HCEC 1CT (cell line): Measurements from ENCODE around the gene KIAA1755.

Experiments
- DNase-seq: peaks from one replicate; pipeline ENCODE4 v3.0.0-alpha.2; 2017

Gene KIAA1755

DNA sequence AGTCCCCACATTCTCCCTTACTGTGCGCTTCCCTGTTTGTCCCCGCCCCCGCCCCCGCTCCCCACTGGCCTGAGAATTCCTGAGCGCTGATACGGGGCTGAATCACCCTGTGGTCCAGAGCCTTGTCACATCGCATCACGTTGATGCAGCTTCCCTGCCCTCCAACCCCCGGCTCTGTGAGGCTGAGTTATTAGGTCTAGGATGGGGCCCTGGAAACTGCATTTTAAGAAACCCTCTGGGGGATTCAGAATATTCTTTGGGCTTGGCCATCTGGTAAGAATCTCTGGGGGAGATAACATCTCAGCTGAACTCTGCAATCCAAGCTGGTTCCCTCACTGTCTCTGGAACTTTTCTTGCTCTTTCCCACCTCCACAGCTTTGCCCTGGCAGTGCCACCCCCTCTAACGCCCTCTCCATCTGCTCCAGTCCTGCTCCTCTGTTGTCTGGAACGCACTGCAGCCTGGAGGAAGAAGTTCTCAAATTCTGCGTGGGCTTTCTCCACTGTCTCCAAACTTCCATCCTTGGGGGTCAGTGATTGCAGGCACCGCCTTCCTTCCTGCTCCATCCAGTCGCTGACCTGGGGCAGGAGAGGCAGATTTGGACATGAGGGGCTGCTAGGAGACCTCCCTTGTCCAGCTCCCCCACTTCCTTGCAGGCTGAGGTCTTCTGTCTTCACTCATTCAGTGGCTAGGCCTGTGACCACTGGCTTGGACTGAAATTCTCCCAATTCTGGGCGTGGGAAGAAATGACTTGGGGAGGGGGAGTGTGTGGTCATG, 42.6 kb downstream of the KIAA1755 start:
- DNase-seq, result peak; percentile 94

DNA sequence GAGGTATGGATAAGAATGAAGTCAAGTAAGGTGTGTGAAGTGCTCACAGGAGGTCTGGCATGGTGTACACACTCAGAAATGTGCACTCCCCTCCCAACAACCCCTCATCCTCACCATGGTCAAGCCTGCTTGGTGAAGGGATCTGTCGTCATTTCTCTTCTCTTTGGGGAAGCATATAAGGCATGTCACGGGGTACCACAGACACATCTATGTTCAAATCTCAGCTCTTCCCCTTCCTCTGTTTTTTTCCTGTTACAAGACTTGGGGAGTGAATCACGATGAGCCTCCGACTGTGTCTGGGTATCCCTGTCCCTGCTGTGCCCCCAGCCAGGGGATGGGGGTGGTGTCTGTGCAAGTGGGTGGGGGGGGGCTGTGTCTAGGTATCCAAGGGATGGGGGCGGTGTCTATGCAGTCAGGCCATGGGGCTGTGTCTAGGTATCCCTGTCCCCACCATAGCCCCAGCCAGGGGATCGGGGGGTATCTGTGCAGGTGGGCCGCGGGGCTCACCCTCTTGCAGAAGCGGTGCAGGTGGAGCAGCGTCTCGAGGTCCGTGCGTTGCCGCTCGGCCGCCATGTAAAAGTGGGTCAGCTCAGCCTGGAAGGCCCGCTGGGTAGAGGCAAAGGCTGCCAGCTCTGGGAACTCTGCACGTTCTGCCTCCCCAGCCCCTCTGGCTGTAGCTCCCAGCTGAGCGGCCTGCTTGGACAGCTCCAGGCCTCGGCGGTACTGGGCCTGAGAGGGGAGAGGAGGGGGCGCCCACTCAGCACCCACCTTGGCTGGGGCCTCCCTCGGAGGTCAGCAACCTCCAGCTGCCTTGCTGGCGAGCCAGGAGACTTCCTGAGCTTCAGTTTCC, 43.6 kb downstream of the KIAA1755 start:
- DNase-seq, result no peak

DNA sequence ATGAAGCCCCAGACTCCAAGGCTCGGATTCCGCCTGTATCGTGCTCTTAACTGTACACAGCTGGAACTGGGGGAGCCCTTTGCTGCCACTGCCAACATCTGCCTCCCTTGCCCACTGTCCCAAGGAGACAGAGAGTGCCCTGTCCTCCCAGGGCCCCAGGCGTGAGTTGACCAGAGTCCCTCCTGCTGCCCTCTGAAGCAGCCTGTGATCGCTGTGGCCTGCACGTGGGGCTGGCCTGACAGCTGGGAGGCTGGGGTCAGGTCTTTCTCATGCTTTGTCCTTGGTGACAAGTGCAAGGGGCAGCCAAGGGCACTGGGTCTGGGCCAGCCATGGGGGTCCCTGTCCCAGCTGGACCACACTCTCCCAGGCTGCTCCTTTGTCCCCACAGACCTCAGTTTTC, 44.3 kb downstream of the KIAA1755 start:
- DNase-seq, result no peak

GRCh38 chr20:38215194-38216182, 45.0 kb downstream of the KIAA1755 start:
- DNase-seq, result no peak

- DNase-seq, result no peak
Observed at GRCh38 chr20:38214256-38215193, 46.0 kb downstream of the KIAA1755 start.

GRCh38 chr20:38213607-38213940, 47.0 kb downstream of the KIAA1755 start:
- no peak for DNase-seq

DNA sequence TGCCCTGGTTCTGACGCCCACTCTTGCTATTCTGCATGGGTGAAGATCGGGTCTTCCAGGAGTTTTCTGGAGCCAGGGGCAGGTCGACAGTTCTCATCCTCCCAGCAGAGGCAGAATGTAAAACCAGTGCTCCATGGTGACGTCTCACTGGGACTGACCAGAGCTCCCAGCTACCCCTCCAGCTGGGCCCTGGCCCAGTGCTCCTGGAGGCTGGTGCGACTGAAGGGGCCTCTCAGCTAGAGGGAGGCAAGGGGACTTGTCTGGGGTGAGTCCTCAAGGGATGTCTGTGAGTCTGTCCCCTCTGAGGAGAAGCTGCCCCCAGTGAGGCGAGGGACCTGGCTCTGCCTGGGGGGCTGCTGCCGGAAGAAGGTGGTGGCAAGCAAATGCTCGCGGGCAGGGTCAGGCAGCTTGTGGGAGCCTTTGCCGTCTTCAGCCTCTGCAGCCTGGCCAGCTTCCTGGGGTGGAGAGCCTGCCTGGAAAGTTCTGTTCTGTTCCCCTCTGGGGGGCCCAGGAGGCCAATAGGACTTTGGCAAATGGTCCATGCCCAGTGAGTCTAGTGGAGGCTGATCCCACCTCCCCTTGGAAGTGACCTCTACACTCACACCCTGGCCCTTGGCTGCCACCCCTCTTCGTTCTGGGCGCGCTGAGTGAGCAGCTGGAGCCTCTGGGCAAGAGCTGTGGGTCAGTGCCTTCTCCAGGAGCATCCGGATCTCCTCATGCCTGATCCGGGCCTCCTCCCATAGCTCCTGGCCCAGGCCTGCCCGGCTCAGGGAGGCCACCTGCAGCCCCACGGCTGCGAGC, 47.5 kb downstream of the KIAA1755 start:
- no peak for DNase-seq

- no peak for DNase-seq
Observed at GRCh38 chr20:38211200-38212097, 49.1 kb downstream of the KIAA1755 start.

- DNase-seq, result peak; percentile 53
Observed at GRCh38 chr20:38210741-38211140, 49.8 kb downstream of the KIAA1755 start.

DNA sequence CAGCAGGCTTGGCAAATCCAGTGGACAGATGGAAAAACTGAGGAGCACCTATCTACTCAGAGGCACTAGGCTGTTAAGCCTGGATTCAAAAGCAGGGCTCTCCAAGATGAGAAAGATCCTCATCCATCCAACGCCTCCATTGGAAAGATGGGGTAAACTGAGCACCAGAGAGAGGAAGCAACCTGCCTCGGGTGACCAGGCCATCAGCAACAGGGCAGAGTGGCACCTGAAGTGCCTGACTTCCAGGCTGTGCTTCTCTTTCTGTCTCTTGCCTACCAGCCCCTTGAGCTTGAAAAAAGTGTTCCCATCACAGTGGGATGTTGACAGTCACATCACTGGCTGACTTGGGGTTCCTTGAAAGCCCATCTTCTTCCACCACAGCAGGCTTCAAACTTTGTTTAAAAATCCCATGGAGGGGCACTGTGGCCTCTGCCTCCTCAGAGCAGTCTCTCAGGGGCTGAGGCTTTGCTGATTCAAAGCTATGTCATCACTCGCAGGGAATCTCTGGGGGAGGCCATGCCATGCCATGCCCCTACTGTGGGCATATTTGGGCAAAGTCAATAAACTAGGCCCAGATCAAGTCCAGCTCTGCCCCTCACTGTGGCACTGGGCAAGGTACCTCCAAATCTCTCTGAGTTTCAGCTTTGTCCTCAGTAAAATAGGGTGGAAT, 50.7 kb downstream of the KIAA1755 start:
- DNase-seq, result peak; percentile 13

GRCh38 chr20:38209054-38209675, 51.4 kb downstream of the KIAA1755 start:
- no peak for DNase-seq

DNA sequence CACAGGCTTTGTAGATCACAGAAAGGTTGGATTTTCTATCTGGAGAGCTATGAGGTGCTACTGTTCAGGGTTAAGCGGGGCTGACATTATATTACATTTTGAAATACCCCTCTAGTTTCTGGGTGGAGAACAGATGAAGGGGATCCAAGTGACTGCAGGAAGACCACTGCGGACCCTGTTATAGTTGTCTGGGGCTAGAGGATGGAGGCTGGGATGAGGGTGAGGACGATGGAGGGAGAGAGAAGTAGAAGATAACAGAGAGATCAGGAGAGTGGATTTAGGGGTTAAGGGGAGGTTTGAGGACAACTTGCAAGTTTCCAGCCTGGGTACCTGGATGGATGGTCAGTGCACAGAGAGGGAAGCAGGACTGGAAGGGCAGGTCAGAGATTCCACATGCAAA, 52.0 kb downstream of the KIAA1755 start:
- no peak for DNase-seq

GRCh38 chr20:38208088-38208487, 52.4 kb downstream of the KIAA1755 start:
- DNase-seq, result no peak

DNA sequence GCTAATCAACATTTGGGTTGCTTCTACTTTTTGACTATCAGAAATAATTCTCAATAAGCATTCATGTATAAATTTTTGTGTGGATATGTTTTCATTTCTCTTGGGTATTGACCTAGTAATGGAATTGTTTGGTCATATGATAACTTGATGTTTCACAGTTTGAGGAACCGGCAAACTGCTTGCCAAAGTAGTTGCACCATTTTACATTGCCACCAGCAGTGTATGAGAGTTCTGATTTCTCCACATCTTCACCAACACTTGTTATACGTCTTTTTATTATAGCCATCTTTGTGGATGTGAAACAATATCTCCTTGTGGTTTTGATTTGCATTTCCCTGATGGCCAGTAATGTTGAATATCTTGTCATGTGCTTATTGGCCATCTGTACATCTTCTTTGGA, 52.9 kb downstream of the KIAA1755 start:
- no peak for DNase-seq

GRCh38 chr20:38205001-38205400, 55.5 kb downstream of the KIAA1755 start:
- no peak for DNase-seq

DNA sequence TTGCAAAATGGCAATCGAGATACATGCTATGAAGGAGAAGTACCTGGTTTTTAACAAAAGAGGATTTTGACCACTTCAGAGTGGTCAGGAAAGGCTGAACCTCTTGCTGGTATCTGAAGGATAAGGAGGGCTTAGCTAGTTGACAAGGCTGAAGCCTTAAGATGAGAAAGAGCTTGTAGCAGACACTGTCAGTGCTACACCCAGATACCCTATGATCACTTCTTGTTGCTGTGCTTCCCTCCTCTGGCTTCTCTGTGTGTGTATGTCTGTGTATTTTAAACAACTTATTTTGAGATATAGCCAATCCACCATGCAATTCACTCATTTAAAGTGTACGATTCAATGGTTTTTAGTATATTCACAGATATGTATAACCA, 56.6 kb downstream of the KIAA1755 start:
- no peak for DNase-seq

- no peak for DNase-seq
Observed at GRCh38 chr20:38203337-38203980, 57.1 kb downstream of the KIAA1755 start.

GRCh38 chr20:38202982-38203293, 57.6 kb downstream of the KIAA1755 start:
- no peak for DNase-seq
